NT2/D1 (cell line): ENCODE data around the gene LRRC25.

Source experiments
- SUZ12 ChIP-seq: IDR thresholded peaks from 2 replicates; pipeline ENCODE4 v1.6.1; 2011; ENCODE audit not compliant: insufficient read length, insufficient read depth; ENCODE audit errors: extremely low read depth
- YY1 ChIP-seq: IDR thresholded peaks from 2 replicates; pipeline ENCODE4 v1.6.1; 2011; ENCODE audit not compliant: insufficient read length, insufficient read depth
- ZNF274 ChIP-seq: IDR thresholded peaks from 2 replicates; pipeline ENCODE4 v1.6.1; 2011; ENCODE audit warnings: mild to moderate bottlenecking, low read depth, low read length

- TF ChIP-seq ZNF274 (no peak), YY1 (no peak), SUZ12 (no peak)
These were observed 33.6 kb downstream of the LRRC25 start for GRCh38 chr19:18363787-18364186.
